ENCODE data around the gene XPO5. TPM values are rescaled to one million over a fixed set of nuclear protein-coding genes. Genes with fewer than 3 reads are reported as not detected.

Gene XPO5
- total RNA-seq, 4 donors from 2014 or later = 17.6 to 34.9 (median 26.5) TPM

GRCh38 chr6:43489277-43490072, 86.4 kb downstream of the XPO5 start:
- TF ChIP-seq CTCF (IDR thresholded peaks at IDR 0.05) (no peak), POLR2A (IDR thresholded peaks at IDR 0.05) (no peak)
- H3K9me3 ChIP-seq = no peaks in the 10 kb centered on the region
- H3K4me3 ChIP-seq = no peak overlapping the region
- 83% methylated on average over 3 of the region's 12 CpGs; no CpG with 5 or more reads in 1 of the 2 donors for WGBS, 2 donors
- peaks cover 0 to 17% (median 0%) of the 10 kb centered on the region in 3 donors for H3K36me3 ChIP-seq
- H3K4me1 ChIP-seq = peaks cover 0 to 20% (median 4%) of the 10 kb centered on the region in 3 donors
- H3K27ac ChIP-seq = no peak overlapping the region
- DNase-seq = no peak
- peaks cover 0 to 66% (median 0%) of the 10 kb centered on the region in 4 donors for H3K27me3 ChIP-seq
- intact Hi-C loops (cut with DNase I) = no loop called here

GRCh38 chr6:43488667-43489276, 87.1 kb downstream of the XPO5 start:
- Histone ChIP-seq H3K9me3 (no peaks in the 10 kb centered on the region), H3K4me3 (no peak overlapping the region), H3K27me3 (peaks cover 0 to 67% (median 0%) of the 10 kb centered on the region in 4 donors), H3K36me3 (peaks cover 0 to 17% (median 0%) of the 10 kb centered on the region in 3 donors), H3K27ac (no peak overlapping the region), H3K4me1 (peaks cover 0 to 20% (median 4%) of the 10 kb centered on the region in 3 donors)
- TF ChIP-seq CTCF (IDR thresholded peaks at IDR 0.05) (no peak), POLR2A (IDR thresholded peaks at IDR 0.05) (no peak)
- DNase-seq = no peak
- WGBS, 2 donors = 69 to 92% methylated on average over 2 of the region's 4 CpGs
- intact Hi-C loops (cut with DNase I) = no loop called here

- intact Hi-C loops (cut with DNase I) = no loop called here
- Histone ChIP-seq H3K27ac (peak overlapping the region in 3 of 4 donors; percentile 16 to 63 (median 38)), H3K4me1 (peaks cover 0 to 60% (median 20%) of the 10 kb centered on the region in 3 donors), H3K36me3 (peaks cover 0 to 3% (median 0%) of the 10 kb centered on the region in 3 donors), H3K27me3 (peaks cover 0 to 60% (median 0%) of the 10 kb centered on the region in 4 donors), H3K4me3 (no peak overlapping the region), H3K9me3 (no peaks in the 10 kb centered on the region)
- TF ChIP-seq CTCF (IDR thresholded peaks at IDR 0.05) (no peak), POLR2A (IDR thresholded peaks at IDR 0.05) (no peak)
- no peak for DNase-seq
- WGBS, 2 donors = 24 to 70% methylated on average over 10 to 11 of the region's 11 CpGs
Measured at GRCh38 chr6:43481591-43482236, 94.1 kb downstream of the XPO5 start.

GRCh38 chr6:43481075-43481474, 94.8 kb downstream of the XPO5 start:
- H3K27me3 ChIP-seq = peaks cover 0 to 54% (median 0%) of the 10 kb centered on the region in 4 donors
- peak overlapping the region in 2 of 4 donors; percentile 28 to 63 for H3K27ac ChIP-seq
- no peak for DNase-seq
- intact Hi-C loops (cut with DNase I) = no loop called here
- peaks cover 0 to 62% (median 20%) of the 10 kb centered on the region in 3 donors for H3K4me1 ChIP-seq
- WGBS, 2 donors = 27 to 50% methylated on average over 2 of the region's 2 CpGs
- no peaks in the 10 kb centered on the region for H3K9me3 ChIP-seq
- H3K4me3 ChIP-seq = no peak overlapping the region
- TF ChIP-seq CTCF (IDR thresholded peaks at IDR 0.05) = no peak
- TF ChIP-seq POLR2A (IDR thresholded peaks at IDR 0.05) = no peak
- H3K36me3 ChIP-seq = no peaks in the 10 kb centered on the region
